Glomerular visceral epithelial cell (primary cell): ENCODE measurements around the gene FHIT.

Source experiments
- DNase-seq: peaks from one replicate; pipeline ENCODE4 v3.0.0-alpha.2; 2016; ENCODE audit errors: extremely low spot score

Gene FHIT

GRCh38 chr3:60765776-60766175 lies 485.5 kb downstream of the FHIT start:
- no peak for DNase-seq

GRCh38 chr3:60764870-60765269 lies 486.4 kb downstream of the FHIT start:
- no peak for DNase-seq

- DNase-seq: no peak
Measured at GRCh38 chr3:60760145-60760544, 491.1 kb downstream of the FHIT start.

GRCh38 chr3:60759439-60759838 lies 491.8 kb downstream of the FHIT start:
- no peak for DNase-seq

GRCh38 chr3:60758831-60759230 lies 492.4 kb downstream of the FHIT start:
- no peak for DNase-seq

GRCh38 chr3:60758171-60758570 lies 493.1 kb downstream of the FHIT start:
- no peak for DNase-seq

GRCh38 chr3:60757724-60758123 lies 493.5 kb downstream of the FHIT start:
- DNase-seq: no peak

- no peak for DNase-seq
Measured at GRCh38 chr3:60756241-60757030, 494.8 kb downstream of the FHIT start.

GRCh38 chr3:60755094-60755493 lies 496.2 kb downstream of the FHIT start:
- no peak for DNase-seq

- DNase-seq: no peak
Measured at GRCh38 chr3:60754617-60755016, 496.6 kb downstream of the FHIT start.

- DNase-seq: no peak
Measured at GRCh38 chr3:60752809-60753208, 498.4 kb downstream of the FHIT start.

GRCh38 chr3:60746695-60747416 lies 504.4 kb downstream of the FHIT start:
- DNase-seq: no peak

- no peak for DNase-seq
Measured at GRCh38 chr3:60746043-60746638, 505.1 kb downstream of the FHIT start.

- no peak for DNase-seq
Measured at GRCh38 chr3:60743631-60744164, 507.6 kb downstream of the FHIT start.

GRCh38 chr3:60742606-60743145 lies 508.6 kb downstream of the FHIT start:
- peak; percentile 5 for DNase-seq

GRCh38 chr3:60737633-60738399 lies 513.4 kb downstream of the FHIT start:
- DNase-seq: no peak

- no peak for DNase-seq
Measured at GRCh38 chr3:60730371-60730770, 520.9 kb downstream of the FHIT start.

GRCh38 chr3:60729056-60729455 lies 522.2 kb downstream of the FHIT start:
- DNase-seq: no peak

GRCh38 chr3:60728006-60728405 lies 523.2 kb downstream of the FHIT start:
- no peak for DNase-seq

- DNase-seq: no peak
Measured at GRCh38 chr3:60720736-60721135, 530.5 kb downstream of the FHIT start.

- no peak for DNase-seq
Measured at GRCh38 chr3:60716573-60716972, 534.7 kb downstream of the FHIT start.
